Tibial nerve (tissue), 3 donors: Measurements from ENCODE around the gene GMPS.

Experiments used
- CTCF ChIP-seq, 5 experiments: fragments of 200-600 bp in 3 of 5; fragments of 450-650 bp in 2 of 5; sonication (generic) in 3 of 5; IDR thresholded peaks; one replicate each; pipeline ENCODE4 v1.5.1; 2016 to 2019; ENCODE audit warnings: antibody characterized with exemption in 5 of 5, mild to moderate bottlenecking in 3 of 5, moderate library complexity in 2 of 5
- POLR2A ChIP-seq, 2 donors: fragments of 450-650 bp; IDR thresholded peaks; one replicate each; pipeline ENCODE4 v1.6.1; 2017; ENCODE audit warnings: antibody characterized with exemption in 2 of 2, mild to moderate bottlenecking in 2 of 2, moderate library complexity in 2 of 2

DNA sequence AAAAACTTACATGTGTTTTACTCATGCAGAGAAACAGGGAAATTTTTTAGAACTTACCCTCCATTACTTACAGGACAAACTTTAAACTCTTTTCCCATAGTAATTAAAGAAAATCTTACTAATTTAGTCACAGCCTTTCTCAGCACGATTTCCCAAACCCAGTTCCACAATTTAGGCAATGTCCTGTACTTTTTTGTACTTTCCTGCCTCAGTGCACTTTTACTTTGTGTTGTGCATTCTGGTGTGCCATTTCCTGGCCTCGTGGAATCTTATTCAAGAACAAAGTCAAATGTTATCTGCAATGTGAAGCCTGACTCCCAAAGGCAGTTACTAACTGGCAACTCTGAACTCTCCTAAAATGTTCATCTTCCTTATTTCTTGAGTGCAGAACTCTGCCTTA lies 18.1 kb upstream of the GMPS start:
- TF ChIP-seq CTCF (IDR thresholded peaks at IDR 0.05) (no peak), POLR2A (IDR thresholded peaks at IDR 0.05) (no peak)
